GM18502 (cell line): ENCODE results near the gene SVOPL.

Experiments used
- ATAC-seq: cut with Tn5 transposase; IDR thresholded peaks from one replicate; pipeline ENCODE4 v1.9.1; 2021; ENCODE audit warnings: mild to moderate bottlenecking; ENCODE audit not compliant: unreplicated experiment, poor library complexity

Gene SVOPL

GRCh38 chr7:138568655-138569054 lies 132.5 kb downstream of the SVOPL start:
- ATAC-seq = no peak

GRCh38 chr7:138565451-138566114 lies 135.6 kb downstream of the SVOPL start:
- no peak for ATAC-seq

GRCh38 chr7:138565071-138565450 lies 136.1 kb downstream of the SVOPL start:
- ATAC-seq = no peak

GRCh38 chr7:138564365-138564764 lies 136.8 kb downstream of the SVOPL start:
- no peak for ATAC-seq

GRCh38 chr7:138563808-138564207 lies 137.4 kb downstream of the SVOPL start:
- ATAC-seq = no peak

- ATAC-seq = no peak
Measured at GRCh38 chr7:138559448-138559847, 141.7 kb downstream of the SVOPL start.

GRCh38 chr7:138556771-138557484 lies 144.2 kb downstream of the SVOPL start:
- no peak for ATAC-seq

GRCh38 chr7:138555684-138556083 lies 145.5 kb downstream of the SVOPL start:
- no peak for ATAC-seq

- no peak for ATAC-seq
Measured at GRCh38 chr7:138554674-138555073, 146.5 kb downstream of the SVOPL start.

GRCh38 chr7:138553805-138554204 lies 147.4 kb downstream of the SVOPL start:
- no peak for ATAC-seq

- ATAC-seq = no peak
Measured at GRCh38 chr7:138551102-138551501, 150.1 kb downstream of the SVOPL start.

- ATAC-seq = no peak
Measured at GRCh38 chr7:138550337-138550736, 150.8 kb downstream of the SVOPL start.

GRCh38 chr7:138549082-138549481 lies 152.1 kb downstream of the SVOPL start:
- ATAC-seq = no peak

- ATAC-seq = no peak
Measured at GRCh38 chr7:138546829-138547228, 154.3 kb downstream of the SVOPL start.

GRCh38 chr7:138546064-138546619 lies 155.0 kb downstream of the SVOPL start:
- no peak for ATAC-seq

- no peak for ATAC-seq
Measured at GRCh38 chr7:138545123-138545522, 156.0 kb downstream of the SVOPL start.
